HUES48 (cell line): ENCODE data around the gene HTR1D.
"Not testable (repeated sequence)": the region's sequence is repeated elsewhere in the genome, so short reads cannot be mapped to it uniquely, and the experiment has no call there.

Source experiments
- H3K27ac ChIP-seq: one replicate; pipeline ENCODE4 v1.7.0; 2013; ENCODE audit warnings: low read depth, low read length, inconsistent platforms
- H3K27me3 ChIP-seq: 2 replicates; pipeline ENCODE4 v1.6.1; 2013; ENCODE audit warnings: mild to moderate bottlenecking, low read length; ENCODE audit not compliant: control insufficient read depth, insufficient read depth
- H3K36me3 ChIP-seq: 2 replicates; pipeline ENCODE4 v1.6.1; 2013; ENCODE audit warnings: low read length; ENCODE audit not compliant: control insufficient read depth, insufficient read depth
- H3K4me1 ChIP-seq: 2 replicates; pipeline ENCODE4 v1.6.1; 2013; ENCODE audit warnings: mild to moderate bottlenecking, low read length; ENCODE audit not compliant: control insufficient read depth, insufficient read depth
- H3K4me3 ChIP-seq: 2 replicates; pipeline ENCODE4 v1.5.1; 2013; ENCODE audit warnings: mild to moderate bottlenecking, low read depth, low read length
- H3K9ac ChIP-seq: 2 replicates; pipeline ENCODE4 v1.6.1; 2013; ENCODE audit warnings: mild to moderate bottlenecking, low read depth, low read length, moderate library complexity
- H3K9me3 ChIP-seq: 2 replicates; pipeline ENCODE4 v1.6.1; 2013; ENCODE audit warnings: low read length; ENCODE audit not compliant: control insufficient read depth, insufficient read depth

HTR1D gene

GRCh38 chr1:23217421-23218115, at the start of gene HTR1D:
Gene HTR1D (minus strand): TSS chr1:23217502. CDS start chr1:23194219, 23,283 bp downstream.
- H3K27me3 ChIP-seq = peaks cover 8% of the 10 kb centered on the region
- peak within 1 kb of the TSS; percentile 85 for H3K4me3 ChIP-seq
- H3K36me3 ChIP-seq = peaks cover 3% of the 10 kb centered on the region; the same call in 1 of the 2 replicates
- H3K9me3 ChIP-seq = no peaks in the 10 kb centered on the region
- peaks cover 18% of the 10 kb centered on the region for H3K4me1 ChIP-seq
- H3K9ac ChIP-seq = peak within 1 kb of the TSS; percentile 54
- H3K27ac ChIP-seq = no peak within 1 kb of the TSS

- H3K4me3 ChIP-seq = peak overlapping the region; percentile 7; the same call in 1 of the 2 replicates
- H3K27ac ChIP-seq = peak overlapping the region; percentile 89
- no peak overlapping the region for H3K9ac ChIP-seq
- H3K9me3 ChIP-seq = no peaks in the 10 kb centered on the region
- H3K4me1 ChIP-seq = peaks cover 29% of the 10 kb centered on the region
- no peaks in the 10 kb centered on the region for H3K36me3 ChIP-seq
- no peaks in the 10 kb centered on the region for H3K27me3 ChIP-seq
Observed at GRCh38 chr1:23263380-23263887, 46.1 kb upstream of the HTR1D start.

GRCh38 chr1:23258082-23258481, 40.8 kb upstream of the HTR1D start:
- not testable (repeated sequence) for H3K9ac ChIP-seq, H3K27ac ChIP-seq, H3K9me3 ChIP-seq, H3K27me3 ChIP-seq, H3K4me3 ChIP-seq, H3K4me1 ChIP-seq, H3K36me3 ChIP-seq

- not testable (repeated sequence) for H3K4me1 ChIP-seq, H3K36me3 ChIP-seq, H3K9ac ChIP-seq, H3K9me3 ChIP-seq, H3K27me3 ChIP-seq, H3K4me3 ChIP-seq, H3K27ac ChIP-seq
Observed at GRCh38 chr1:23257371-23257770, 40.1 kb upstream of the HTR1D start.

- H3K4me1 ChIP-seq = peaks cover 4% of the 10 kb centered on the region; the same call in 1 of the 2 replicates
- no peak overlapping the region for H3K9ac ChIP-seq
- no peaks in the 10 kb centered on the region for H3K36me3 ChIP-seq
Observed at GRCh38 chr1:23254584-23254983, 37.3 kb upstream of the HTR1D start.

GRCh38 chr1:23251812-23252211, 34.5 kb upstream of the HTR1D start:
- Histone ChIP-seq H3K4me1 (peaks cover 6% of the 10 kb centered on the region; the same call in 1 of the 2 replicates), H3K36me3 (no peaks in the 10 kb centered on the region), H3K27me3 (no peaks in the 10 kb centered on the region), H3K4me3 (no peak overlapping the region), H3K27ac (no peak overlapping the region), H3K9me3 (no peaks in the 10 kb centered on the region), H3K9ac (no peak overlapping the region)

More at GRCh38 chr1:23254584-23254983, 37.3 kb upstream of the HTR1D start:
- Histone ChIP-seq H3K9me3 (no peaks in the 10 kb centered on the region), H3K27me3 (no peaks in the 10 kb centered on the region), H3K4me3 (no peak overlapping the region), H3K27ac (no peak overlapping the region)

GRCh38 chr1:23249787-23250454, 32.6 kb upstream of the HTR1D start:
- Histone ChIP-seq H3K9ac (no peak overlapping the region), H3K4me1 (peaks cover 6% of the 10 kb centered on the region; the same call in 1 of the 2 replicates), H3K9me3 (no peaks in the 10 kb centered on the region), H3K27ac (no peak overlapping the region), H3K27me3 (no peaks in the 10 kb centered on the region), H3K36me3 (no peaks in the 10 kb centered on the region), H3K4me3 (no peak overlapping the region)

GRCh38 chr1:23247276-23247675, 30.0 kb upstream of the HTR1D start:
- H3K27me3 ChIP-seq = no peaks in the 10 kb centered on the region
- no peaks in the 10 kb centered on the region for H3K36me3 ChIP-seq
- H3K4me3 ChIP-seq = no peak overlapping the region
- H3K9ac ChIP-seq = no peak overlapping the region
- H3K9me3 ChIP-seq = no peaks in the 10 kb centered on the region
- H3K4me1 ChIP-seq = peaks cover 6% of the 10 kb centered on the region; the same call in 1 of the 2 replicates
- no peak overlapping the region for H3K27ac ChIP-seq

- no peak overlapping the region for H3K27ac ChIP-seq
- H3K27me3 ChIP-seq = no peaks in the 10 kb centered on the region
- no peaks in the 10 kb centered on the region for H3K9me3 ChIP-seq
- H3K9ac ChIP-seq = no peak overlapping the region
- no peak overlapping the region for H3K4me3 ChIP-seq
- no peaks in the 10 kb centered on the region for H3K36me3 ChIP-seq
- H3K4me1 ChIP-seq = peaks cover 6% of the 10 kb centered on the region; the same call in 1 of the 2 replicates
Observed at GRCh38 chr1:23246274-23246673, 29.0 kb upstream of the HTR1D start.

GRCh38 chr1:23244256-23244761, 27.0 kb upstream of the HTR1D start:
- no peak overlapping the region for H3K4me3 ChIP-seq
- no peaks in the 10 kb centered on the region for H3K9me3 ChIP-seq
- no peaks in the 10 kb centered on the region for H3K4me1 ChIP-seq
- H3K9ac ChIP-seq = no peak overlapping the region
- H3K36me3 ChIP-seq = no peaks in the 10 kb centered on the region
- no peak overlapping the region for H3K27ac ChIP-seq
- no peaks in the 10 kb centered on the region for H3K27me3 ChIP-seq

GRCh38 chr1:23242414-23242813, 25.1 kb upstream of the HTR1D start:
- Histone ChIP-seq H3K9me3 (no peaks in the 10 kb centered on the region), H3K4me1 (no peaks in the 10 kb centered on the region), H3K27ac (no peak overlapping the region), H3K4me3 (no peak overlapping the region), H3K36me3 (no peaks in the 10 kb centered on the region), H3K27me3 (no peaks in the 10 kb centered on the region), H3K9ac (no peak overlapping the region)
